Measurements from ENCODE around the gene HLA-DPA1. TPM values are rescaled to one million over a fixed set of nuclear protein-coding genes. Genes with fewer than 3 reads are reported as not detected.
A peak's percentile ranks its signal among the peaks of the same experiment; 100 is the strongest.

Gene HLA-DPA1
- total RNA-seq, 1 donor from 2014 or later: 600 TPM

DNA sequence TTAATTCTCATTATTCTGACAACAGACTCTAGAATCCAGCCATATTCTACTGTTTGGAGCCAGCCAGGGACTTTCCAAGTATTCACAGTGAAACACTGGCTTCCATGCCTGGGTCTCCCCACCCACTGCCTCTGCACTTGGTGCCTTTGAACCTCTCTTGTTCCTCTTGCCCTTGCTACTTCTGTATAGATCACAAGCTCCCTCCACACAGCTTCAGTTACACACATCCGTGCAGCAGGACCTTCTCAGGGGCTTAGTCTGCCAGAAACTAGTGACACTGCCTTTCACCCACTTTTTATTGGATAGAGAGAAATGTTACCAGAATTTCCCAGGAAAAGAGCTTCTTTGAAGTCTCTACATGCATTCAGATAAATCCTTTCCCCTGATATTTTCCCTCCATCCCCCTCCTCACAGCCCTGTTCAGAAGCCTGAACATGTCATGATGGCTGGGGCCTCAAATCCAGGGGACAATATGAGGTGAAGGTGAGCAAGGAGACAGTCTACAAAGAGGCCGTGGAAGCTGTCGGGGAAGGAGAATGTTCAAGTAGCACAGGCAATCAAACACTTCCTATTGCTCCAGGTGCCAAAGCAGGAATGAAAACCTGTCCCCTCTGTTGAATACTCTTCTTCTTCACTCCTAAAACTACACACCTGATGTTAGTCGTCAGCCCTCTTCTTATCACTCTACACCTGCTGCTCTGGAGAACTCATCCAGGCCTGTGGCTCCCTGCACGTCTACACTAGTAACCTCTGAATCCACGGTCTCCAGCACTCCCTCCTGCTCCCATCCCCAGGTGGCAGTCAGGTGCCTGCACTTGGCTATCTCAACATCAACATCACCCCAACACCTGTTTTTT is 43.9 kb downstream of the HLA-DPA1 start:
- ATAC-seq (peak; percentile 98), DNase-seq (peak; percentile 72)
- no peaks in the 10 kb centered on the region for H3K36me3 ChIP-seq
- intact Hi-C loops (cut with DNase I): no loop called here
- H3K9me3 ChIP-seq: no peaks in the 10 kb centered on the region
- H3K4me3 ChIP-seq: no peak overlapping the region
- peak overlapping the region; percentile 90 for H3K27ac ChIP-seq
- no peak for TF ChIP-seq CTCF (IDR thresholded peaks at IDR 0.05)
- H3K27me3 ChIP-seq (ENCODE audit: low read depth): no peaks in the 10 kb centered on the region
- H3K4me1 ChIP-seq: peaks cover 19% of the 10 kb centered on the region

- H3K27me3 ChIP-seq (ENCODE audit: low read depth): no peaks in the 10 kb centered on the region
- H3K27ac ChIP-seq: peak overlapping the region; percentile 90
- no peak for TF ChIP-seq CTCF (IDR thresholded peaks at IDR 0.05)
- no peak for DNase-seq
- no peaks in the 10 kb centered on the region for H3K9me3 ChIP-seq
- intact Hi-C loops (cut with DNase I): no loop called here
- peak; percentile 21 to 23 for ATAC-seq
- H3K4me3 ChIP-seq: no peak overlapping the region
- peaks cover 19% of the 10 kb centered on the region for H3K4me1 ChIP-seq
- H3K36me3 ChIP-seq: no peaks in the 10 kb centered on the region
These were observed 45.1 kb downstream of the HLA-DPA1 start for GRCh38 chr6:33028220-33028849.

GRCh38 chr6:33024521-33024920 is 48.9 kb downstream of the HLA-DPA1 start:
- Histone ChIP-seq H3K4me3 (no peak overlapping the region), H3K27me3 (ENCODE audit: low read depth) (no peaks in the 10 kb centered on the region), H3K4me1 (peaks cover 24% of the 10 kb centered on the region), H3K9me3 (no peaks in the 10 kb centered on the region), H3K36me3 (no peaks in the 10 kb centered on the region), H3K27ac (no peak overlapping the region)
- no peak for DNase-seq
- no peak for ATAC-seq
- intact Hi-C loops (cut with DNase I): no loop called here
- TF ChIP-seq CTCF (IDR thresholded peaks at IDR 0.05): no peak

DNA sequence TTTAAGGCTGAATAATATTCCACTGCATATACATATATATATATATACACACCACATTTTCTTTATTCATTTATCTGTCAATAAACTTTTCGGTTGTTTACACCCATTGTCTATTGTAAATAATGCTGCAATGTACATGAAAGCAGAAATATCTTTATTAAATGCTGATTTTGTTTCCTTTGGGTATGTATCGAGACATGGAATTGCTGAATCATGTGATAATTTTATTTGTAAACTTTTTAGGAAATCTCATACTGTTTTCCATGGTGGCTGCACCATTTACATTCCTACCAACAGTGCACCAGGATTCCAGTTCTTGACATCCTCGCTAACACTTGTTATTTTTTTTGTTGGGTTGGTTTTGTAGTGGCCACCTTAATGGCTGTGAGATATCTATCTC is 49.9 kb downstream of the HLA-DPA1 start:
- Histone ChIP-seq H3K36me3 (no peaks in the 10 kb centered on the region), H3K4me1 (peaks cover 25% of the 10 kb centered on the region), H3K27me3 (ENCODE audit: low read depth) (no peaks in the 10 kb centered on the region), H3K9me3 (no peaks in the 10 kb centered on the region), H3K27ac (no peak overlapping the region), H3K4me3 (no peak overlapping the region)
- DNase-seq (no peak), ATAC-seq (no peak)
- intact Hi-C loops (cut with DNase I): no loop called here
- no peak for TF ChIP-seq CTCF (IDR thresholded peaks at IDR 0.05)

- no peaks in the 10 kb centered on the region for H3K36me3 ChIP-seq
- peaks cover 35% of the 10 kb centered on the region for H3K4me1 ChIP-seq
- H3K4me3 ChIP-seq: no peak overlapping the region
- no peak overlapping the region for H3K27ac ChIP-seq
- no peaks in the 10 kb centered on the region for H3K27me3 ChIP-seq (ENCODE audit: low read depth)
- intact Hi-C loops (cut with DNase I): no loop called here
- no peak for TF ChIP-seq CTCF (IDR thresholded peaks at IDR 0.05)
- ATAC-seq: no peak
- H3K9me3 ChIP-seq: no peaks in the 10 kb centered on the region
- DNase-seq: no peak
These were observed 51.5 kb downstream of the HLA-DPA1 start for GRCh38 chr6:33021917-33022316.

All from lower lobe of right lung (tissue), 2 donors.